Liver (tissue), 9 donors: Measurements from ENCODE around the gene ERGIC2. TPM values are rescaled to one million over a fixed set of nuclear protein-coding genes. Genes with fewer than 3 reads are reported as not detected.

Experiments
- DNase-seq: peaks from one replicate; pipeline ENCODE4 v3.0.0-alpha.2; 2017; ENCODE audit warnings: low spot score
- H3K27ac ChIP-seq, 2 donors: one replicate each; pipeline ENCODE4 v1.7.0; 2013; ENCODE audit warnings: inconsistent platforms in 2 of 2, low read length in 2 of 2, control low read depth in 1 of 2, low read depth in 1 of 2, mild to moderate bottlenecking in 1 of 2
- H3K27me3 ChIP-seq, 4 donors: one replicate each; pipeline versions ENCODE4 v1.6.1 to v1.7.0; 2013; ENCODE audit warnings: low read length in 3 of 4, inconsistent platforms in 1 of 4, mild to moderate bottlenecking in 1 of 4, moderate library complexity in 1 of 4; ENCODE audit not compliant: control insufficient read depth in 4 of 4, insufficient read depth in 4 of 4
- H3K36me3 ChIP-seq, 4 donors: one replicate each; pipeline versions ENCODE4 v1.6.1 to v1.7.0; 2013; ENCODE audit warnings: low read length in 3 of 4, mild to moderate bottlenecking in 3 of 4, low read depth in 1 of 4, moderate library complexity in 1 of 4; ENCODE audit not compliant: control insufficient read depth in 4 of 4, insufficient read depth in 3 of 4
- H3K4me1 ChIP-seq, 4 donors: one replicate each; pipeline versions ENCODE4 v1.6.1 to v1.7.0; 2013; ENCODE audit warnings: low read length in 3 of 4, mild to moderate bottlenecking in 3 of 4, moderate library complexity in 1 of 4; ENCODE audit not compliant: control insufficient read depth in 4 of 4, insufficient read depth in 4 of 4
- H3K4me3 ChIP-seq, 3 donors: one replicate each; pipeline versions ENCODE4 v1.6.1 to v1.7.0; 2013; ENCODE audit warnings: low read length in 3 of 3, control low read depth in 1 of 3, low read depth in 1 of 3, mild to moderate bottlenecking in 1 of 3
- H3K9ac ChIP-seq, 2 donors: one replicate each; pipeline ENCODE4 v1.7.0; 2013; ENCODE audit warnings: low read length in 2 of 2, mild to moderate bottlenecking in 2 of 2, moderate library complexity in 2 of 2, control low read depth in 1 of 2, low read depth in 1 of 2
- H3K9me3 ChIP-seq, 4 donors: one replicate each; pipeline versions ENCODE4 v1.6.1 to v1.7.0; 2013; ENCODE audit warnings: low read length in 3 of 4; ENCODE audit not compliant: control insufficient read depth in 4 of 4
- ATF3 ChIP-seq: IDR thresholded peaks from 2 replicates; pipeline ENCODE4 v1.6.1; 2016; ENCODE audit warnings: antibody characterized with exemption
- EGR1 ChIP-seq, 2 donors: IDR thresholded peaks; 2 replicates each; pipeline ENCODE4 v1.6.1; 2016 to 2018; ENCODE audit warnings: antibody characterized with exemption in 2 of 2, low read depth in 2 of 2
- FOXA1 ChIP-seq: IDR thresholded peaks from 2 replicates; pipeline ENCODE4 v1.6.1; 2016; ENCODE audit warnings: antibody characterized with exemption
- FOXA2 ChIP-seq: IDR thresholded peaks from 2 replicates; pipeline ENCODE4 v1.6.1; 2016; ENCODE audit warnings: antibody characterized with exemption
- GABPA ChIP-seq, 2 donors: IDR thresholded peaks in 1 of 2; conservative IDR thresholded peaks in 1 of 2; 2 replicates each; pipeline ENCODE4 v1.6.1; 2016; ENCODE audit warnings: antibody characterized with exemption in 2 of 2, mild to moderate bottlenecking in 1 of 2, moderate library complexity in 1 of 2
- HNF4A ChIP-seq, 2 donors: conservative IDR thresholded peaks; 2 replicates each; pipeline ENCODE4 v1.6.1; 2016; ENCODE audit warnings: antibody characterized with exemption in 2 of 2, mild to moderate bottlenecking in 2 of 2
- RXRA ChIP-seq, 2 donors: IDR thresholded peaks; 2 replicates each; pipeline ENCODE4 v1.6.1; 2017 to 2018; ENCODE audit warnings: antibody characterized with exemption in 2 of 2, mild to moderate bottlenecking in 1 of 2
- TAF1 ChIP-seq: conservative IDR thresholded peaks from 2 replicates; pipeline ENCODE4 v1.6.1; 2016; ENCODE audit warnings: antibody characterized with exemption, mild to moderate bottlenecking
- ZBTB33 ChIP-seq: IDR thresholded peaks from 2 replicates; pipeline ENCODE4 v1.6.1; 2016; ENCODE audit warnings: antibody characterized with exemption
- WGBS: extraction: QIAGEN DNeasy Blood & Tissue Kit; methylation state at CpG from one replicate; pipeline ENCODE4 v1.1.7; 2013; 5-methylcytosine and 5-hydroxymethylcytosine counted together
- polyA plus RNA-seq, 2 donors: library from polyadenylated mRNA; stranded (reverse) in 1 of 2; unstranded in 1 of 2; fragments of 200-250 nt in 1 of 2; fragments of >200 nt in 1 of 2; fragmentation: Nextera tagmentation in 1 of 2; extraction: Ambion mirVana in 1 of 2; gene quantifications; one replicate each; pipeline versions ENCODE4 v1.2.1 to v1.2.3, GENCODE V29; 2013 to 2015
- total RNA-seq, 2 donors: library from RNA; depleted of rRNA; stranded (reverse); fragments of >200 nt; gene quantifications; one replicate each; pipeline ENCODE4 v1.2.3, GENCODE V29; 2014
- TF ChIP-seq, protein P1 (sequence below): fragments of 150-350 bp; IDR thresholded peaks from 2 replicates; pipeline ENCODE4 v1.5.1; 2017; ENCODE audit warnings: improper control_type of control experiment, low read depth, low read length; ENCODE audit not compliant: missing input control
- TF ChIP-seq, protein P2 (sequence below): IDR thresholded peaks from 2 replicates; pipeline ENCODE4 v1.6.1; 2016; ENCODE audit warnings: antibody characterized with exemption
- TF ChIP-seq, protein P3 (sequence below): IDR thresholded peaks from 2 replicates; pipeline ENCODE4 v1.6.1; 2016; ENCODE audit warnings: antibody characterized with exemption, mild to moderate bottlenecking
- donor health status: healthy.
- donor health status: healthy.
- donor health status: healthy.
- donor health status: healthy.
- donor health status: healthy.

Gene ERGIC2
- total and polyA plus RNA-seq, 4 donors: 33.8 to 56.2 (median 40.8) TPM

DNA sequence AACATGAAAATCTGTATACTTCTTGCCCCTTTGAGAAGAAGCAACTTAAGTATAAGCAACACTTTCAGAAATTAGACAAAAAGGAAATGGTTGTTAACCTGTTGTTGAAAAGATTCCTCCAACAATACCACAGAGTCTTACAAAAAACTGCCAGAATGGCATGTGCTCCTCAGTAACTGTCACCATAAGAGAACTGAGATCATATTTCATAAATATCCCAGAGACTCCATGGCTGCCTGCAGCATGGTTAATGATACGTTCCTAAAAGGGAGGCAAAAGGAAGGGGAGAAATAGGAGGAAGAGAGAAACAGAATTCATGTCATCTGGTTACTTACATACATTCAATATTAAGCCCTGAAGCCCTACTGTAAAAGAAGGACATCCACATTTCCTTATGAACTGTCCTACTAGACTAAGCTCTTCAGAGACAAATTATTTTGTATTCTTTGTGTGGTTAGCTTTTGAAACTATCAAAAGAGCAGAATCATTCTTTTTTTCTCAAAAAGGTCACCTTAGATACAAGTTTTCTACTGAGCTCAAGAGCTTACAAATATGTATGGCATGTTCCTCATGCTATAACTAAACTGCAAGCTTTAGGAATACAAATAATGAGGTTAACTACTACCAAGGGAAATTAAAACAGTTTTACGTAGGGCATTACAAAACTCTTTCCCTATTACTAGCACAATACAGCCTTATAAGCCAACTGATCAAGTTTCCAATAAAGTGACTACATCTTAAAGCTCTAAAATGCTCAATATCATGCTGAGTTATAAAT is 37.8 kb downstream of the ERGIC2 start (continued):
- TF ChIP-seq, protein P1, sequence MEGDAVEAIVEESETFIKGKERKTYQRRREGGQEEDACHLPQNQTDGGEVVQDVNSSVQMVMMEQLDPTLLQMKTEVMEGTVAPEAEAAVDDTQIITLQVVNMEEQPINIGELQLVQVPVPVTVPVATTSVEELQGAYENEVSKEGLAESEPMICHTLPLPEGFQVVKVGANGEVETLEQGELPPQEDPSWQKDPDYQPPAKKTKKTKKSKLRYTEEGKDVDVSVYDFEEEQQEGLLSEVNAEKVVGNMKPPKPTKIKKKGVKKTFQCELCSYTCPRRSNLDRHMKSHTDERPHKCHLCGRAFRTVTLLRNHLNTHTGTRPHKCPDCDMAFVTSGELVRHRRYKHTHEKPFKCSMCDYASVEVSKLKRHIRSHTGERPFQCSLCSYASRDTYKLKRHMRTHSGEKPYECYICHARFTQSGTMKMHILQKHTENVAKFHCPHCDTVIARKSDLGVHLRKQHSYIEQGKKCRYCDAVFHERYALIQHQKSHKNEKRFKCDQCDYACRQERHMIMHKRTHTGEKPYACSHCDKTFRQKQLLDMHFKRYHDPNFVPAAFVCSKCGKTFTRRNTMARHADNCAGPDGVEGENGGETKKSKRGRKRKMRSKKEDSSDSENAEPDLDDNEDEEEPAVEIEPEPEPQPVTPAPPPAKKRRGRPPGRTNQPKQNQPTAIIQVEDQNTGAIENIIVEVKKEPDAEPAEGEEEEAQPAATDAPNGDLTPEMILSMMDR: no peak
- TF ChIP-seq, protein P2, sequence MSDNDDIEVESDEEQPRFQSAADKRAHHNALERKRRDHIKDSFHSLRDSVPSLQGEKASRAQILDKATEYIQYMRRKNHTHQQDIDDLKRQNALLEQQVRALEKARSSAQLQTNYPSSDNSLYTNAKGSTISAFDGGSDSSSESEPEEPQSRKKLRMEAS: no peak
- TF ChIP-seq GABPA (IDR thresholded peaks at IDR 0.05 in 1 of 2, conservative IDR thresholded peaks at IDR 0.05 in 1 of 2): no peak

DNA sequence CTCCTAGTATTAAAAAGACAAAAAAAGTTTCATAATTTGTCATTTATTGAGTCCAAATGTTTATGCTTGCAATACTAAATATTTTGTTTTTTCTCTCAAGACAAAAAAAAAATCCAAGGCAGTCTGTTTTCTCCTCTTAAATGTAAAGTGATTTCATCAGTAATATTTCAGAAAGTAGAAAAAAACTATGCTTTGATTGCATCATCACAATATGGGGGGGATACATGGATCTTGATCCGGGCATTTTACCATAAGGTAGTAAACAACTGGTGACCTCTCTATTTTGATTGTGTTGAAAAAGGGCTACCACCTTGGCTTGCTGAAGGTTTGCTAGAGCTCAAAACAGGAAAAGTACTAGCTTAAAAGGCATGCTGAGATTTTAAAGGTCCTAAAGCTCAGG is 43.6 kb downstream of the ERGIC2 start:
- Histone ChIP-seq H3K4me3 (no peak overlapping the region), H3K36me3 (peaks cover 4 to 17% (median 13%) of the 10 kb centered on the region in 4 donors), H3K9me3 (no peaks in the 10 kb centered on the region), H3K27ac (no peak overlapping the region), H3K9ac (no peak overlapping the region), H3K4me1 (peaks cover 0 to 1% (median 0%) of the 10 kb centered on the region in 4 donors), H3K27me3 (no peaks in the 10 kb centered on the region)
- 91% methylated on average over 1 of the region's 1 CpG for WGBS
- TF ChIP-seq, protein P1: no peak
- TF ChIP-seq ATF3 (no peak), TAF1 (no peak), FOXA2 (no peak), HNF4A (conservative IDR thresholded peaks at IDR 0.05) (no peak), FOXA1 (no peak), GABPA (IDR thresholded peaks at IDR 0.05 in 1 of 2, conservative IDR thresholded peaks at IDR 0.05 in 1 of 2) (no peak)
- TF ChIP-seq, protein P3, sequence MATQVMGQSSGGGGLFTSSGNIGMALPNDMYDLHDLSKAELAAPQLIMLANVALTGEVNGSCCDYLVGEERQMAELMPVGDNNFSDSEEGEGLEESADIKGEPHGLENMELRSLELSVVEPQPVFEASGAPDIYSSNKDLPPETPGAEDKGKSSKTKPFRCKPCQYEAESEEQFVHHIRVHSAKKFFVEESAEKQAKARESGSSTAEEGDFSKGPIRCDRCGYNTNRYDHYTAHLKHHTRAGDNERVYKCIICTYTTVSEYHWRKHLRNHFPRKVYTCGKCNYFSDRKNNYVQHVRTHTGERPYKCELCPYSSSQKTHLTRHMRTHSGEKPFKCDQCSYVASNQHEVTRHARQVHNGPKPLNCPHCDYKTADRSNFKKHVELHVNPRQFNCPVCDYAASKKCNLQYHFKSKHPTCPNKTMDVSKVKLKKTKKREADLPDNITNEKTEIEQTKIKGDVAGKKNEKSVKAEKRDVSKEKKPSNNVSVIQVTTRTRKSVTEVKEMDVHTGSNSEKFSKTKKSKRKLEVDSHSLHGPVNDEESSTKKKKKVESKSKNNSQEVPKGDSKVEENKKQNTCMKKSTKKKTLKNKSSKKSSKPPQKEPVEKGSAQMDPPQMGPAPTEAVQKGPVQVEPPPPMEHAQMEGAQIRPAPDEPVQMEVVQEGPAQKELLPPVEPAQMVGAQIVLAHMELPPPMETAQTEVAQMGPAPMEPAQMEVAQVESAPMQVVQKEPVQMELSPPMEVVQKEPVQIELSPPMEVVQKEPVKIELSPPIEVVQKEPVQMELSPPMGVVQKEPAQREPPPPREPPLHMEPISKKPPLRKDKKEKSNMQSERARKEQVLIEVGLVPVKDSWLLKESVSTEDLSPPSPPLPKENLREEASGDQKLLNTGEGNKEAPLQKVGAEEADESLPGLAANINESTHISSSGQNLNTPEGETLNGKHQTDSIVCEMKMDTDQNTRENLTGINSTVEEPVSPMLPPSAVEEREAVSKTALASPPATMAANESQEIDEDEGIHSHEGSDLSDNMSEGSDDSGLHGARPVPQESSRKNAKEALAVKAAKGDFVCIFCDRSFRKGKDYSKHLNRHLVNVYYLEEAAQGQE: no peak
- DNase-seq: no peak

- Histone ChIP-seq H3K4me3 (no peak overlapping the region), H3K27me3 (no peaks in the 10 kb centered on the region), H3K9me3 (no peaks in the 10 kb centered on the region), H3K9ac (no peak overlapping the region), H3K4me1 (peaks cover 0 to 3% (median 0%) of the 10 kb centered on the region in 4 donors), H3K36me3 (peaks cover 0 to 6% (median 2%) of the 10 kb centered on the region in 4 donors), H3K27ac (no peak overlapping the region)
- 94% methylated on average over 2 of the region's 2 CpGs for whole genome bisulfite sequencing
- DNase-seq: no peak
- TF ChIP-seq ZBTB33 (no peak), RXRA (IDR thresholded peaks at IDR 0.05) (no peak), EGR1 (IDR thresholded peaks at IDR 0.05; ENCODE audit: low read depth in 2 of 2) (no peak), FOXA2 (no peak)
These were observed 46.0 kb downstream of the ERGIC2 start for GRCh38 chr12:29334937-29335336.
